ENCODE results near the gene GPC6.

DNA sequence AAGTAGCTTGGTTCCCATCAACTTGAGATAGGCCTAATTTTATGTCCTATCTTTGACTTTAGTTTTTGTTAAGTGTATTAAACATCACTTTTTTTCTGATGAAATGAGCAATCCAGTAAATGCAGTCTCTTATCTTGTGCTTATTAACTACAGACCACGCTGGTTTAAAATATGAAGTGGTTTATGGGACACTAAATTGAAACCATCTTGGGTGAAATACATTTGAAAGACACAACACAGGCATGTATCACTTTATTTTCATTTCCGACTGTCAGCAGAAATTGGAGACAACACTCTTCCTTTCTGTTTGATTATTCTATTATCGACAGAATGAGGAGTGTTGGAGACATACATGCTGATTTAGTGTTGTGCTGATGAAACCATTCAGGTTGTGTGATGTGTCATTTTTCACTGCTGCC lies 447.7 kb downstream of the GPC6 start:
- TF ChIP-seq CTCF (IDR thresholded peaks at IDR 0.05) = no peak
- TF ChIP-seq POLR2A (IDR thresholded peaks at IDR 0.05) = no peak
- no peak for TF ChIP-seq POLR2AphosphoS5 (IDR thresholded peaks at IDR 0.05)
